HG02678 (cell line): ENCODE results near the gene MRNIP.

ENCODE experiments used
- ATAC-seq: cut with Tn5 transposase; IDR thresholded peaks from one replicate; pipeline ENCODE4 v1.9.1; 2021; ENCODE audit warnings: mild to moderate bottlenecking, moderate library complexity; ENCODE audit not compliant: unreplicated experiment

Gene MRNIP

DNA sequence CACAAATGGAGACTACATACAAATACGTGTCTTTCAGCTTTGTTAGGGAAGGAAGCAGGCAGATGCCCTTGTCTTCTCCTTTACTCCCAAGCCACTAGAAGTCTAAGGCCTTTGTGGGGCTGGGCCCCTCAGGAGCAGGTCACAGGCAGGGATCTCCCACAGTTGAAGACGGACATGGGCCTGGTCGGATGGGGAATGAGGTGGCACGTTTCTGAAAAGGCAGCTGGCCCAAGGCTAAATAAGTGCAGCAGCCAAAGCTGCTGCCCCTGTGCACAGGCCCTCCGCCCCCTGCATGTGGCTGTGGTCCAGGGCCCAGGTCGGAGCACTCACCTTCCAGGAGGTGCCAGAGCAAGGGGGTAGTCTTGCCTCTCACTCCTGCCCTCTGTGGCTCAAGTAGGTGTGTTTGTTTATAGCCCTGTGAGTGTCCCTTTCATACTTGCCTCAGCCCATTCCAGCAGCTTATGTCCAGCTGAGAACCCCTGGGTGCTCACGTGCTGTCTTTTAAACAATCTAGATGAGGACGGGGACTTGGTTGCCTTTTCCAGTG, 36.1 kb downstream of the MRNIP start:
- no peak for ATAC-seq

GRCh38 chr5:179822059-179822432, 36.6 kb downstream of the MRNIP start:
- ATAC-seq, result no peak

DNA sequence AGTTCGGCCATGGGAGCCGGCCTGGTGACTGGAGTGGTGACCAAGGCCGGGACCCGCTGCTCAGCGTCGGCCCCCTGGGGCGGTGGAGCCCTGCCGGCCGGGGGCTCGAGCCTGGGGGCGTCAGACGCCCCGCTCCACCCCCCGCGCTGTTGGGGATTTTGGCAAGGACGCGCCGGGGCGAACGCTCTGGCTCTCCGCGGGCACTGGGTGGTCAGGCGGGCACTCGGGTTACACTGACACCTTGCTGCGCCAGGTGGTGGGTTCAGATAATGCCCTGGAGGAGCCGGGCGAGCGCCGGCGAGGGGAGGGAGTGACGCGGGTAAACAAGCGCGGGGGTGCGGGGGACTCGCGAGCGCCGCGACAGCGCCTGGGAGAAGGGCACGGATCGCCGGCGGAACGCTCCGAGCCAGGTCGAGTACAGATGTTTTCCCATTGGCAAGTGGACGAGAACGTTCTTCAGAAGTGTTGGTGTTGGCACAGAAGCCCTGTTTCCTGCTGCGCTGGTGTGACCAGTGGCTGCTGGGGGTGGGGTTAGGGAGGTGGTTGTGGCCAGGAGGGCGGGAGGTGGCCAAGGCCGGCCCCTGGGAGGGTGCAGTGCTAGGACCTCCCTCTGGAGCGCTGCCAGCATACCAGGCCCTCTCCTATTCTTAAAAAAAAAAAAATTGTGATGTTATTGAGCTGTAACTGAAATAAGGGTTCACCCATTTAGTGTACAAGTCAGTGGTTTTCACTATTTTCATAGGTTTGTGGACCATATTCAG, 37.1 kb downstream of the MRNIP start:
- ATAC-seq, result peak; percentile 48

DNA sequence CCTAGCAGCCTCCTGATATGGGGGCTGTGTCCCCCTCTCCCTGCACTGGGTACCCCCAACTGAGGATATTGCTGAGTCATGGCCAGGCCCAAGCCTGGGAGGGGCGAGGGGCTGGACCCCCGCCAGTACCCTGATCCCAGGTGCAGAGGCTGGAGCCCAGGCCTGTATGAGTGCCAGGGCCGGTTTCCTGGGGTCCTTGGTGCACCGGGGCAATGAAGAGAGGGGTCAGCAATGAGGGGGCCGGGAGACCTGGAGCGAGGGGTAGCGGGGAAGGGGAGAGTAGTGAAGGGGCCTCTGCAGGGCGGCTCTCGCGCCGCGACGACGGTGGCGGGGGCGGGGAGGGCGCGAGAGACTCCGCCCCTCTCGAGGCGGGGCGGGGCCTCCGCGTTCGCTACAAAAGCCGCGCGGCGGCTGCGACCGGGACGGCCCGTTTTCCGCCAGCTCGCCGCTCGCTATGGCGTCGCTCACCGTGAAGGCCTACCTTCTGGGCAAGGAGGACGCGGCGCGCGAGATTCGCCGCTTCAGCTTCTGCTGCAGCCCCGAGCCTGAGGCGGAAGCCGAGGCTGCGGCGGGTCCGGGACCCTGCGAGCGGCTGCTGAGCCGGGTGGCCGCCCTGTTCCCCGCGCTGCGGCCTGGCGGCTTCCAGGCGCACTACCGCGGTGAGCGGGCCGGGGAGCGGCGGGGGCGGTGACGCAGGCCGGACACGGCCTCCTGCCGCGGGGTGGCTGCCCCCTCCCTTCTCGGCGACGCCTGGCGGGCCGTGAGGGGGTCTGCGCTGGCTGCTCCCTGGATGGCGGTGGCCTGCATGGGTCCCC, 37.9 kb downstream of the MRNIP start, which contains the start of gene SQSTM1:
SQSTM1 (plus strand) TSS at position 423 of the 815 bp plus-strand sequence; CDS start at position 455, 32 bp downstream.
- ATAC-seq, result peak; percentile 43

GRCh38 chr5:179820127-179820482, 38.5 kb downstream of the MRNIP start:
- no peak for ATAC-seq

DNA sequence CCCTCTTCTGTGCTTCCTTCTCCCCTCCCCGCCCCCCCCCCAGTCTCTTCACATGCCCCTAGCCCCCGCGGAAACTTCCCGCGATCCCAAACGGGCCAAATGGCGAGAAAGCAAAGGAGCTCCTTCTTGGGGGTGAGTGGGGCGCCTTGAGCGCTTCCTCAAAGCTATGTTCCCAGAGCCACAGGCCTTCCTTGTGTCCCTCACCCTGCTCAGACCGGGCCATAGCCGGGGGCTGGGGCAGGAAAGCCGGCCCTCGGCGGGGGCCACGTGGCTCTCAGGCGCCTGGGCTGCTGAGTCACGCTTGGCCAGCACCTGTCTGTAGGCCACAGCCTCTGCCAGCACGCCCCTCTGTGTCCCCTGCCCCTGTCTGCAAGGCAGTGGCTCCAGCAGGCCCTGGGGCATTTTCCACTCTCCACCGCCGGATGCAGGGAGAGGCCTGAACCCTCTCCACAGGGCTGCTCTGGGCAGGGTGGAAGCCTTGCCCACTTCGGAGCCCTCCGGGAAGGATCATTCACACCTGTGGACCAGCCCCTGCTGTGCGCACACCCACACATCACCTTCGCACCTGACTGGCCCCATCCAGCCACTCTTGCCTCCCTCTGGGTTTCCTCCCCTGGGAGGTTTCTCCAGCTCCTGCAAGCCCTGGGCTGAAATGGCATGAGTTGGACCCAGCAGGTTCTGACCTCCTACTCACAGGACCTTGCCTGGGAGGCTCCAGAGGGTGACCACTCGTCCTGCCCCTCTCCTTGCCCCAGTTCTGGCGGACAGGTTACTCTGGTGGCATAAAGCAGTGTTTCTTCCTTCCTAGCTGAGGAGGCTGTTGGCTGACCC, 39.1 kb downstream of the MRNIP start:
- no peak for ATAC-seq

GRCh38 chr5:179818746-179819295, 39.8 kb downstream of the MRNIP start:
- peak; percentile 67 for ATAC-seq

DNA sequence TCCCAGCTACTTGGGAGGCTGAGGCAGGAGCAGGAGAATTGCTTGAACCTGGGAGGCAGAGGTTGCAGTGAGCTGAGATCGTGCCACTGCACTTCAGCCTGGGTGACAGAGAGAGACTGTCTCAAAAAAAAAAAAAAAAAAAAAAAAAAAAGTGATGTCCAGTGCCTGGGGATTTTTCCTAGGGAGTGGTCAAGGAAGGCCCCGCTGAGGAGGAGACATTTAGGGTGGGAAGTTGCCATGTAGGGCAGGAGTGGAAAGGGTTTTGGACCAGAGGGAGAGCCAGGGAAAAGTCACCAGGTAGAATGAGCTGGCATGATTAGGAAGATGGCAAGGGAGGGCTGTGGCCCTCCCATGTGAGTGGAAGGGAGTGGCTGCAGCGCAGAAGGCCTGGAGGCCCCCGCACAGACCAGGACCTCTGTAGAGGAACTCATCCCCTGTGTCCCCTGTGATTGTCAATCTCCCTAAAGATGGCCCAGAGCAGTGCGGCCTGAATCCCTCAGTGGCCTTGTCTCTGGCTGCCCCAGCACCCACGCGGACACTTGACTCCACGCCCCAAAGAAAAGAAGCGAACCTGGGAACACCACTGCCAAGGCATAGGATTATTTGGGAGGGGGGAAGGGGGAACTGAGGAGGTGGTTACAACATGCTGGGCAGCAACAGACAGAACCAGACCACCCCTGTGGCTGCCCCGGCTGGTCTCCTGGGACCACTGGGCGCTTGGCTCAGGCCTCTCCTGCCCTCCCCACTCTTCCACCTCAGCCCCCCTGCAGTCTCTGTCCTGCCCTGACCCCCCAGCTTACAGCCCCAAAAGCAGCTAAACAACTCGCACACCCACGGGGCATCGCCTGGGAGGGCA, 40.5 kb downstream of the MRNIP start:
- ATAC-seq, result no peak

GRCh38 chr5:179817470-179817840, 41.2 kb downstream of the MRNIP start:
- no peak for ATAC-seq

- ATAC-seq, result no peak
These were observed 41.7 kb downstream of the MRNIP start for GRCh38 chr5:179816796-179817469.

DNA sequence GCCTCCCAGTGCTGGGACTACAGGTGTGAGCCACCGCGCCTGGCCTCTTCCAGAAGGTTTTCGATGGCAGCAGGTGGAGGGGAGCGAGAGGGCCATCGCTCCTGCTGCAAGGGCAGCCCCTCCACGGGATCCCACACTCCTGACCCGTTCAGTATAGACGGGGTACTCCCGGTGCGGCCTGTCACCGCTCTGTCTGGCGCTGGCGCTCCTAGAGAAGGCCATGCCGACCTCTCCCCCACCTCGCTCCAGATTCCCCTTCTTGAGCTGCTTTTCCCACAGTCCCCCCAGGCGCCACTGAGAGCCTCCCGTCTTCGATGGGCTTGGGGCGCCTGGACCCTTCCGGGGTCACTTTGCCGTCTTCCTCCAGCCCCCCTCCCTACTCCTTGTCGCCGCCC, 42.2 kb downstream of the MRNIP start:
- no peak for ATAC-seq

DNA sequence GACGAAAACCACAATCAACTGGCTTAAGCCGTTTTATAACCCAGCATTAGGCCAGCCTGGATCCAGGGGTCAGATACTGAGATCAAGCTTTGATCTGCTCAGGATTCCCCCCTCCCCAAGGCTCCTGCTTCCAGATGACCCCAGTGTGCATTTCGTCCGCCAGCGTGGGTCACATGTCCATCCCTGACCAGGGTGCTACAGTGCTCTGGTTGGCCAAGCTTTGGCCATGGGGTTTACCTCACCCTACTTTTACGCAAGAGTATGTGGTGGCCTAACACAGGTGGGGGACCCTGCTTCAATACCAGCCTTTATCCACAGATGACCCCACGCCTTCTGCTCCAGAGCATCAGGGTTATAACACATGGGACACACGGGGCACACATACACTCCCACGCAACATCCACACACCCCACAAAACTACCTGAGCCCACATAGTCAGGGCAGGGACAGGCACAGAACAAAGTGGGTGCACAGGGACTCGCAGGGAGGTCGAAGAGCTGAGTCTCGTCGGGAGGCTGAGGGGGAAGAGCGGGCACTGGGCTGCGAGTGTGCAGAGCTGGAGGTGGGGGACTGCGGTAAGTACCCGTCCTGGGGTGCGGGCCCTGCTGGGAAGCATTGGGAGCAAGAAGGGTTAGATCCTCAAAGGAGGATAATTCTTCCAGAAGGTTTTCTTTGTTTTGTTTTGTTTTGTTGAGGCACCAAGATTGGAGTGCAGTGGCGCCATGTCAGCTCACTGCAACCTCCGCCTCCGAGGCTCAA, 42.9 kb downstream of the MRNIP start:
- no peak for ATAC-seq

DNA sequence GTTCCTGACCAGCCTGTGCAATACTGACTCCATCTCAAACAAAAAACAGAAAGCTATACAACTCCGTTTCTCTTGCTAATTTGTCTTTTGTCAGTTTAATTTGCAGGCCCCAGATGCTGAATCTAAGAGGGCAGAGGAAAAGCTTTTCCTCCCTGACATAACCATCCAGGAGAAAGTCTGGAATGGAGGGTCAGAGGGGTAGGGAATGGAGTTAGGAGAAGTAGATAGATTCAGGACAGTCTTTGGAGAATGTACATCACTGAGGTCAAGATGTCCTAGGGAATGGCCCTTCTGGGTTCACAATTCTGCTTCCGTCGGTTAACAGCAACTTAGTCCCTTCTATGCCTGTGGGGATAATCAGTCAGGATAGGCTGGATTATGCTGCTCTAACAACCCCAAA, 44.5 kb downstream of the MRNIP start:
- no peak for ATAC-seq

DNA sequence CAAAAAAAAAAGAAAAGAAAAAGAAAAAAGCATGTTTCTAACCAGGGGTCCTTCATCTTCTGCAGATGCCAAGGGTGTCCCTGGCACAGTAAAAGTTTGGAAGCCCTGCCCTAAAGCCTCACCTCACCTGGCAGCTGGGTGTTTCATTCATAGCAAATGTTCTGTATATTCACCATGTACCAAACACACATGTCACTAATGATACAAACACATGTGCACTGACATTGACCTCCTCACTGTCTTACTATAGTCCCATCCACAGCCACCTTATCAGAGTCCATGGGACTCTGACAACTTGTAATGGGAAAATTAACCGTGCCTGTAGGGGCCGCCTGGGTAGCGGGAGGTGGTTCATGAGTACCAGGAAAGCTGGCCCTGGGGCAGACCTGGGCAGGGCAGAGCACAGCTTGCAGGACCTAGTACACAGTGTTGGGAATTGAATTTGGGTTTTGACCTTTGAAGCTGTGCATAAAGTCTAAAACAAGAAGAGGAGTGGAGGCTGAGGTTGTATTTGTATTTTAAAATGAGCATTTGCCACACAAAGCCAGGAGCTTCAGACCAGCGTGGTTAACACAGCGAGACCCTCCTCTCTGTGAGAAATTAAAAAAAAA, 45.5 kb downstream of the MRNIP start:
- no peak for ATAC-seq

DNA sequence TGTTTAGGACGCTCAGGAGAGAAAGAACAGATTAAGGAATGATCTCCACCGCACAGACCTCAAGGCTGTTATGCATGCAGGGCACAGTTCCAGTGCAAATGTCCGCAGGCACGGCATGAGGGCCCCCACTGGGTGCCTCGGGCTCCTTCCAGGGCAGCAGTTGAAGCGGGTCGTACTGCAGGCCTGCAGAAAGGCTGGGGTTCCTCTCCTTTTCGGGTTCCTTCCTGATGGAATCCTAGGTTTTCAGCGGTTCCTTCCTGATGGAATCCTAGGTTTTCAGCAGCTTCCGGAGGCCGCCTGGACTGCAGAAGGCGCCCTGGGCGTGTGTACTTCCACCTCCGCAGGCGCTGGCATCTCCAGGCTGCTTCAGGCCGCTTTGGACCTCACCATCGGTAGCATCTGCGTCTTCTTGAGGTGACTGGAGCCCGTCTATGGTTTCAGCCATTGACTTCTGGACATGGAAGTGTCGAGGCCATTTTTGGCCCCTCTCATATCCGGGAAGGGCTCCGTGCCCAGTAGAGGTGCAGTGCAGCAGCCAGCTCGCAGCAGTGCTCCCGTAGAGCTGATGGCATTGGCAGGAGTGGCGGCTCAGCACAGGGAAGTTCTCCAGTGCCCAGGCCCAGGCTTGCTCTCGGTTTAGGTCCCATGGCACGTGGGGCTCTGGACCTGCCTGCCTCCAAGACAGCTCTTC, 46.3 kb downstream of the MRNIP start:
- ATAC-seq, result no peak

GRCh38 chr5:179806250-179807048, 52.2 kb downstream of the MRNIP start, which contains the start of gene MGAT4B:
Gene MGAT4B (minus strand): TSS chr5:179806866. CDS start chr5:179806583, 283 bp downstream.
- peak; percentile 65 for ATAC-seq
